NB4 (cell line): ENCODE results near the gene ZFAND4.

Source experiments
- CTCF ChIP-seq: IDR thresholded peaks from one replicate; pipeline ENCODE4 v1.5.1; 2012; ENCODE audit warnings: low read depth, low read length
- MAX ChIP-seq: IDR thresholded peaks from 2 replicates; pipeline ENCODE4 v1.6.1; 2011; ENCODE audit warnings: low read depth, low read length

- TF ChIP-seq CTCF (no peak), MAX (no peak)
These were observed 25.5 kb downstream of the ZFAND4 start for GRCh38 chr10:45647118-45647517.
